ENCODE results near the gene BMPER.

- TF ChIP-seq EP300 (conservative IDR thresholded peaks at IDR 0.05; ENCODE audit: poor library complexity, severe bottlenecking) (no peak), TAF1 (IDR thresholded peaks at IDR 0.05; ENCODE audit: low read depth) (no peak), RAD21 (conservative IDR thresholded peaks at IDR 0.05) (no peak)
- TF ChIP-seq, protein P1, sequence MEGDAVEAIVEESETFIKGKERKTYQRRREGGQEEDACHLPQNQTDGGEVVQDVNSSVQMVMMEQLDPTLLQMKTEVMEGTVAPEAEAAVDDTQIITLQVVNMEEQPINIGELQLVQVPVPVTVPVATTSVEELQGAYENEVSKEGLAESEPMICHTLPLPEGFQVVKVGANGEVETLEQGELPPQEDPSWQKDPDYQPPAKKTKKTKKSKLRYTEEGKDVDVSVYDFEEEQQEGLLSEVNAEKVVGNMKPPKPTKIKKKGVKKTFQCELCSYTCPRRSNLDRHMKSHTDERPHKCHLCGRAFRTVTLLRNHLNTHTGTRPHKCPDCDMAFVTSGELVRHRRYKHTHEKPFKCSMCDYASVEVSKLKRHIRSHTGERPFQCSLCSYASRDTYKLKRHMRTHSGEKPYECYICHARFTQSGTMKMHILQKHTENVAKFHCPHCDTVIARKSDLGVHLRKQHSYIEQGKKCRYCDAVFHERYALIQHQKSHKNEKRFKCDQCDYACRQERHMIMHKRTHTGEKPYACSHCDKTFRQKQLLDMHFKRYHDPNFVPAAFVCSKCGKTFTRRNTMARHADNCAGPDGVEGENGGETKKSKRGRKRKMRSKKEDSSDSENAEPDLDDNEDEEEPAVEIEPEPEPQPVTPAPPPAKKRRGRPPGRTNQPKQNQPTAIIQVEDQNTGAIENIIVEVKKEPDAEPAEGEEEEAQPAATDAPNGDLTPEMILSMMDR (IDR thresholded peaks at IDR 0.05; ENCODE audit: poor library complexity, severe bottlenecking), result no peak
Observed at GRCh38 chr7:34044306-34044643, 138.9 kb downstream of the BMPER start.

All from neural cell (in vitro differentiated cells).